GM21825 (cell line): ENCODE measurements around the gene GRIK3.

Source experiments
- ATAC-seq: cut with Tn5 transposase; IDR thresholded peaks from one replicate; pipeline ENCODE4 v1.9.1; 2021; ENCODE audit warnings: mild to moderate bottlenecking, moderate library complexity; ENCODE audit not compliant: unreplicated experiment

The GRIK3 gene

DNA sequence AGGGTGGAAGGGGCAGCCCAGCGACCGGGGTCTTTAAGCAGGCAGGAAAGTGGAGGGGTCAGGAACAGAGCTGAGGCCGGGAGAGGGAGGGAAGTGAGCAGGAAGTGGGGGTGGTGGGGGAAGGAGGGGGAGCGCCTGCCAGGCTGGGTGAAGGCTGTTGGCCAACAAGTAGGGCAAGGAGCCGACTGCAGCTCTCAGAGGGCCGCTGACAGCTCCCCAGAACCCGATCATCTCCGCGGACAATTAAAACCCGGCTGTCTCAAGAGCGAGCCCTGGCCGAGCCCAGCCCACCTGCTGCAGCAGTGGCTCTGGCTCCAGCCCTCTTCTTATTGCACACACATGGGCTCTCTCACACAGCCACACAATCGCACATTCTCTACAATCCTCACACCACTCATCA, 51.6 kb downstream of the GRIK3 start:
- ATAC-seq = no peak

DNA sequence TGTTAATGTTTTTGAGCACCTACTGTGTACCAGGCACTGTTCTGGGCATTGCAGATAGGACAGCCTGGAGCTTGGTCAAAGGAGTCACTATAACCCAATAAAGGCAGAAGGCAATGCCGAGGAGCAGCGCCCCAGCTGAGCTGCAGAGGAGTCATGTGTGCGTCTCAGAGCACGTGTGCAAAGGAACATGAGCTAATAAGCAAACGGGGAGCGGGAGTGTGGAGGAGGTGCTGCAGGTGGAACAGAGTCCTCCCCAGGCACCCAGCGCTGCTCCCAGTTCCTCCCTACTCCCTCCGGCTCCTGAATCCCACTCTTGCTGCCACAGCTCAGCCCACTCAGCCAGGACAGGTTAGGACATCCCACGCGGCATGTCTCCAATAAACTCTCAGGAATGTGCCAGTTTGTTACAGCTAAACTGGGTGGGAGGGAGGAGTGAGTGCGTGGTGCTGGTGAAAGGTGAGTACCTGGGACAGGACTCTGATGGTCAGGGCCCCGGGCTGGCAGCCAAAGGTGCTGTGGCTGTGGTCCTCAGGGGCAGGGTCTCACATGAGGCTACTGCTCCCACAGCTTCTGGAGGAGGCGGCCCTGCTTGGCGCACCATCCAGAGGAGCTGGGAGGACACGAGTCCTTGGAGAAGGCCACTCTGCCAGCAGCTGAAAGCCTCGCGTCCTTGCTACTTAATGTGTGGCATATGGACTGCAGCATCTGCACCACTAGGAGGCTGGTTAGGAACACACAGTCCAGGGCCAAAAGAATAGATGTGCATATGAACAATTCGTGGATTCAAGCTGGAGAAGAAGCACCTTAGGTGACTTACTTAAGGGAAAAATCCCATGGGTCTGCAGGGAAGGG, 52.3 kb downstream of the GRIK3 start:
- ATAC-seq = no peak

DNA sequence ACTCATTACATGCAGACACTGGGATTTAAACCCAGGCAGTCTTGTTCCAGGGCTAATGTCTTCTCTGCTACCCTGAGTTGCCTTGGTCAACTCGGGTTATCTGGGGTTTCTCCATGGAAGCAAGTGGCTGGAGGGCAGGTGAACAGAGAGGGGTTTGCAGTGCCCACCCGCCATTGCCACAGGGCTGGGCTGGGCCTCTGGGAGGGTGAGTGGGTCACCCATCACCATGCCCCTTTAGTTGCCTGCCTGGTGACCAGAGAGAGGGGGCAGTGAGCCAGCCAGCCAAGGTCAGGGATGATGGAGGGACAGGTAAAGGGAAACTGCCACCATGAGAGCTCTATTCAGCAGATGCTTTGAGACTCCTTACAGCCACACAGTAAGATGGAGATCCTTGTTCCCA, 53.2 kb downstream of the GRIK3 start:
- ATAC-seq = no peak

DNA sequence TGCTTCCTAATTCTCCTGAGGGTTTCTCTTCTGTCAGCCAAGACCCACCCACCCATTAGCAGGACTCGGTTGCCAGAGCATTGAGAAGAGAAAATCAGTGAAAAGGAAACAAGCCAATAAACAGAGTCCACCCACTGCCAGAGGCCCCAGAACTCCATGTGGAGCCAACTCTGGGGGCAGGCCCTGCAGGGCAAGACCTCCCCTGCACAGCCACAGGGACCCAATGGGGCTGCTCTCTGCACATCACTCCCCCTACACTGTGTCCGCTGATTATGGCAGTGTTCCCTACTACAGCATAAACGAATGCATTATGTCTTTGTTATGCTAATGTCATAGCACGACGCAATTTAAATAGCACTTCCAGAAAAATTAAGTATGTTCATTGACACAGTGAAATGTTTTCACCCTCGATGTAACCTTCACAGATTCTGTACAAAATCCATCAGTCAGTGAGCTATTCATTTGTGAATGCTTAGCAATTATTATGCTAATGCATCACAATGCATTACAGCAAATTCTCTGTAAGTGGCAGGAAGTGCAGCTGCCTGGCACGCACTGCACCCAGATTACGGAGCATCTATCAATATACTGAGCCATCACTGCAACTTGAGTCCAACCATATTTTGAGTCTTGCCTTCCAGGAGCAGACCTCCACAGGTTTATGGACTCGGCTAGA, 56.4 kb downstream of the GRIK3 start:
- ATAC-seq = no peak

DNA sequence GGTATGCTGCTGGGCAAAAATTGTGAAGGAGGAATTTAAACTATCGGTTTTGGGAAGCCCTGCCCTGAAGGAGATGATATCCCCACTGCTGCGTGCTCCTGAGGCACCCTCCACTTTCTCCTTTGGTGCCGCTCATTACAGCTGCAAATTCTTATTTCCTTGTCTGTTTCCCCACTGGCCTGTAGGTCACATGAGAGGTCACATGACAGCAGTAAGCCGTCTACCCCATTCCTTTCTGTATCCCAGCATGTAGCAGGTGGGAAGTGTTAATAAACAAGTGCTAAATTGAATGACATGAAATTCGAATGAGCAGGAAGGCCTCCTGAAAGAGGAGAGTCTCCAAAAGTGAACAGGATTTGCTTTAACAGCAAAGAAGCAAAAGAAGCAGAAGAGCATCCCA, 58.7 kb downstream of the GRIK3 start:
- ATAC-seq = no peak

DNA sequence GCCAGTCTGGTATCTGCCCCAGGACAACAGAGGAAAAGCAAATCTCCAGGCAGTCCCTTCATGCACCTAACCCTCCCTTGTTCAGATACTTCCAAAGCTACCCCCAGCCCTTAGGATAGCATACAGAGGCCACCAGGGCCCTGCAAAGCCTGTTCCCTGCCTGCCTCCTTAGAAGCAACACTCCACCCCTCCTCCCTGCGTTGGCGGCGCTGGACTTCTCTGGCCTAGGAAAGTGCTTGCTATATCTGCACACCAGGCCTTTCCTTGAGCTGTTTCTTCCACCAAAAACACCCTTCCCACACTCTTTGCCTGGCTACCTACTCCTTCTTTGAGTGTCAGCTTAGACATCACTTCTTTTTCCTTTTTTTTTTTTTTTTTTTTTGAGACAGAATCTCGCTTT, 61.3 kb downstream of the GRIK3 start:
- ATAC-seq = no peak

DNA sequence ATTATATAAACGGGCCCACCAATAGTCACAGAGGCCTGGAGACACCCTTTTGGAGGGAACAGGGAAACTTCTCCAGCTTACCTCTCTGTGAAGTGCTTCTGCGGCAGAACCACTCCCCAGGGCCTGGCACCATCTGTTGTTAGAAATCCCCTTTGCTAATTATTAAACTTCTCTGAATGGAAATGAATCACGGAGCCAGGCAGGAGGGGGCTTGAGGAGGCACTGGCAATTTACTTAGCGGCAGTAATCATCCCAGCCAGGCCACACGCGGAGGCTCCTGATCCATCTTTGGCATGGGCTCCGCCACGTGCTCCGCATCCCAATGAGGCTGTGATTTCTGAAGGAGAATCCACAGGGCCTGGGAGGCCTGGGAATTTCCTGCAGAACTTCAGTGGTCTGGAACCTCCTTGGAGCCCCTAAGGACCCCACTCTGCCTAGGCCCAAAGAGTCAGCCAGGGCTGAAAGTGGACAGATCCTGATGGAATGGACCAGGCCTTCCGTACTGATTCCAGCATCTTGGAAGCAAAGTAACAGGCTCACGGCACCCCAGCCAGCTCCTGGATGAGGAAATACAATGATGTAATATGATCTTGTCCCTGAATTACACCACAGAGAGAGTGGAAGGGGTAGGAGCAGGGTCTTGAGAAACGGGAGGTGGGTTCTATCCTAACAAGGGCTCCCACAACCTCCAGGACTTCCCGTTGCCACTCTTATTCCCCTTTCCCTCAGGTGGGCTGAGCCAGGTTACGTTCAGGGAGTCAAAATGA, 62.3 kb downstream of the GRIK3 start:
- ATAC-seq = no peak

DNA sequence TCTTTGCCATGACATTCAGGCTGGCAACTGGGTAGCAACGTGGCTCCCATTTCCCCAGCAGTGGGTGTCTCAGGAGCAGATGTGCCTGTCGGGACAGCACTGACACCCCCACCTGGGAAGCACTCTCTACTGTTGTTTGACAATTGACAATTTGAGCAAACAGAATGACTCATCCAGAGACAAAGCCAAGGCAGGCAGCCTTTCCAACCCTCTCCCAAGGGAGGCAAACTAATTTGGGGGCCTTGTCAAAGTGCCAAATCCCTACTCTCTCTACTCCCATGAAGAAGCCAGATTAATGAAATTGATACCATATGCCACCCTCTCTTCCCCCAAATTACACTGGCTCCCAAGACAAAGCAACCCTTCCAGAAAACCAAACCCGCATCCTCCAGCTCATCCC, 65.6 kb downstream of the GRIK3 start:
- ATAC-seq = no peak

DNA sequence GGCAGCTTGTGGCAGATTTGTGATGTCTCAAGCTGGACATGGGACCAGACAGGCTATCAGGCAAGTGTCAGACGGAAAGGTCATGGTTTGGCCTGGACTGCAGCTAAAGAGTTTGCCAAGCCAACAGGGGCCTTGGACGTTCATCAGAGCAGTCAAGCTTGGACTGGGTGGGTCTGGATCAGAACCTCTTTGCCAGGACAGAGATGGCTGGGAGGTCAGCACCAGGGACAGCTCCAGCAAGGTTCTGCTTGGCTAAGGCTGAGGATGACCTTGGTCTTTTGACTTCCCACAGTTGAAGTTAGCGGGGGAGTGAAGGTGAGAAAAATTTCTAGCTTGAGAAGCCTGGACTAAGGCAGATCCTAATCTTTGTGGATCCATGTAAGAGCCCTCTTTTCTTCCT, 68.1 kb downstream of the GRIK3 start:
- no peak for ATAC-seq

DNA sequence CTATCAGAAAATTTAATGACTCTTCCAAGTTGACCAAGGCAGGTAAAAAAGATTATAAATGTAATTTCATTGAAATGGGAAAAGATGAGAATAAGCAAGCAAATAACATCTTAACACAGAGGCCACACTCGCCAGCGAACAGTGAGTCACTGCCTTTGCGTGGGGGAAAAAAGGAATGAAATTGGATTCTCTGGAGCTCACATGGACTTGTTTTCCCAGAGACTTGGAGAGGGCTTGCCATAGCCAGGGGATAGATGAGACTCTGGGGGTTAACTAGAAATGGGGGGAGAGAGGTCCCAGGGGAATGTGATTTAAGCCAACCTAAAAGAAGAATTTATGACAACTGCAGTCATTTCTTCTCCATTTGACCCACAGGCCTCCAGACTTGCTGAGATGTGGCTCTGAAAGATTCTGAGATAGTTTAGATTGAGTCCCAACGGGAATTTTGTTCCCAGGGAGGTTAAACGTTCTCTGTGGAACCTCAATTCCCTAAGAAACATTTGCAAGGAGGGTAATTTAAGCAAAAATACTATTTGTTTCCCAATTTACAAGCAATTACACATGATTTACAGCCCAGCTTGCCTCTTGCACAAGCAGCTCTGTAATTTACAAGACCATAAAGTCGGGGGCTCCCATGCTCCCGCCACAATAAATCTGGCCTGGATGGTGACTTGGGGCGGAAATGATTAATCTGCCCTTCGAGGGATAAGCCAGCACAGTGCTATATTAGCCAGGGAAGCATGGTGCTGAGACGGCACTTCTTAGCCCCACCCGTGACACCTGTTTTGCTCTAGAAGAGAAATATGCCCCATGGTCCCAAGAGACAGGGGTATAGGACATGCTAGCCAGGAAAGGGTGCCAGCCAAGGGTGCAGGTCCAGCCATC, 68.8 kb downstream of the GRIK3 start:
- ATAC-seq = no peak

DNA sequence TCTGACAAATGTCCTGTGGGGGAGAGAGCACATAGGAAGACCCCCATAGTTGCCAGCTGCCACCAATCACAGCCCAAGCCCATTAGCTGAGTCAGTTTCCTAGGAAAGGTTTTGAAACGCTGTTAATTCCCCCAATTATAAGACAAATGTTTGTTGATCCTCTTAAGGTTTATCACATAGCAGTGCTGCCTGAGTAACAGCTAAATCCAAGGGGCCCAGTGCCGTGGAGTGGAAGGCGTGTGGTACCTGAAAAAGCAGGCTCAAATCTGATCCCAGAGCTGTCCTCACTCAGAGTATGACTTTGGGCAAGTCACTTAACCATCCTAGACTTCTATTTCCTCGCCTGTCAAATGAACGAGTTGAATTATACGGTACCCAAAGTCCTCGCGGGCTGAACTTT, 69.5 kb downstream of the GRIK3 start:
- ATAC-seq = no peak

DNA sequence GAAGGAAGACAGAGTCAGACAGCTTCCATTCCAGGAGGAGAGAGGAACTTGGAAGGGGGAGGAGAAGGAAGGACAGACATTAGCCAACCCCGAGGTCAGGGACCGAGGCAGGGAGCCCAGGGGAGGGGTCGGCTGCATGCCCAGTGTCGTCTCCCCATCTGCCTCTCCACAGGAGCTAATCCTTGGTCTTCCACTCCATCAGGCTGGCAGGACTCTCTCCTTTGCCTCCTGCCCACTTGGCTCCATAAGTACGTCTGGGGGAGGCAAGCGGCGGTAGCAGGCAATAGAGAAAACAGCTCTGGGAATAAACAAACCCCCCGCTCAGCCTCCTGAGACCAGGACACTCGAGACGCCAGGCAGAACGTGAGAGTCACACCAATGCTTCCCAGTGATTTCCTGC, 71.3 kb downstream of the GRIK3 start:
- ATAC-seq = no peak

DNA sequence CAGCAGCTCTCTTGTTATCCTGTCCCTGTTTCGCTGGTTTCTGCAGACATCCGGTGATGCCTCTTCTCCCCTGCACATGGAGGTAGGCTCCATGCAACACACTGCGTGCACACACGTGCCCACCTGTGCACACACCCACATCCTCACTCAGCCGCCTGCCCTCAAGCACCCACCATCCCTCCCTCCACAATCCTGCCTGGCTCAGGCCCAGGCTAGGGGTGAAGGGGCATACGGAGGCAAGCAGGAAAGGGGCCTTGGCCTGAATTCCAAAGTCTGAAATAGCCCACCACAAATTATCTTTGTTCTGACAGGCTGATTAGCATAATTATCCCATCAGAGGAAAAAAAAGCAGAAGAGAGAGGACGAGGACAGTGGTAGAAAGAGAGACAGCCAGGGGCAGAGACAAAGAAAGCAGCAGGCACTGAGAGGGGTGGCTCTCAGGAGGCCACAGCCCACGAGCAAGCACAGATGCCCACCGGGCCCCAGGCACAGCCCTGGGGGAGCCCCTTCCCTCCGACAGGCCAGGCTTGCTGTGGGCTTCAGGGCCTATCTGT, 73.2 kb downstream of the GRIK3 start:
- ATAC-seq = no peak

DNA sequence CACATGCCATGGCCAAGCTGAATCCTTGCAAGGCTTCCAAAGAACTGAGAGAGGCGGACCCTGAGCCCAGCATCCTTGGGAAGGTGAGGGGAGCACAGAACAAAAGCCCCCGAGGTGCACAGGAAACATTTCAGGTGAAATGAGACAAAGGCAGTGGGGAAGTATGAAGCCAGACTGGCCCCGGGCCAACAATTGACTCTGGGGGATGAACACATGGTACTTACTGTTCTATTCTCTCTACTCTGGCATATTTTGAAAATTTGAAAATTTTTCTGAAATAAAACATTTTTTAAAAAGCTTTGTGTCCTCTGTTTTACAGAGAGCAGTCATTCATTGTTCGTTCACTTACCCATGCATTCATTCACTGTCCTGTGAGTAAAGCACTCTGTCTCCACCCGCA, 77.7 kb downstream of the GRIK3 start:
- no peak for ATAC-seq

DNA sequence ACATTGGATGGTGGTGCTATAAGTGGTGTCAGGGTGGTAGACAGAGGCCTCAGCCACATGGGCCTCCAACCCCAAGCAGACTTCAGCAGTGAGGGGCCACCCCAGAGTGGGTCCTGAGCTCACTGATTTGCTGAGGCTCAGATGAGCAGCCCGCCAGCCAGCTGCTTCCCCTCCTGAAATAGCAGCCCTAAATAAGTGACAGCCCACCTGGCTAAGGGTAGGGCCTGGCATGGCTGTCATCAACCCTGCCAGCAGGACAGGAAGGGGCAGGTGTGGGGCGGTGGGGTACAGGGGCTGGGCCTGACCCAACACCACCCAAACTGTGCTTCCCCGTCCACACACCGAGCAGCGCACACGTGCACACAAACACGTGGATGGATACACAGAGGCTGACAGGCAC, 79.3 kb downstream of the GRIK3 start:
- no peak for ATAC-seq

DNA sequence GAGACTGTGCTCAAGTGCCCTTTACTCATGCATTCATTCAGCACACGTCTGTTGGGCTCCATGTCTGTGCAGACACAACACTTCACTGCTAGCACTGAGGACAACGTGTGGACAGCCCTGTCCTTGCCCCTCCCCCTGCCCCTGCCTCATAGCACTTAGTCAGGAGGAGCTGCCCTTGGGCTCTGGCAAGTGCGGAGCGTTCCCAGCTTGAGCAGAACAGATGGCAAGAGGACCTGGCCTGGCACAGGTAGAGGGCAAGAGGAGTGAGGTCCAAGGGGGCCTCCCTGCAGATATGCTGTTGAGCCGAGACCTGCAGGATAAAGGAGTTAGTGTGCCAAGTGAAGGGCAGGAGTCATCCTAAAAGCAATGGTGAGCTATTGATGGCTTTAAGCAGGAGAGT, 81.3 kb downstream of the GRIK3 start:
- ATAC-seq = no peak

DNA sequence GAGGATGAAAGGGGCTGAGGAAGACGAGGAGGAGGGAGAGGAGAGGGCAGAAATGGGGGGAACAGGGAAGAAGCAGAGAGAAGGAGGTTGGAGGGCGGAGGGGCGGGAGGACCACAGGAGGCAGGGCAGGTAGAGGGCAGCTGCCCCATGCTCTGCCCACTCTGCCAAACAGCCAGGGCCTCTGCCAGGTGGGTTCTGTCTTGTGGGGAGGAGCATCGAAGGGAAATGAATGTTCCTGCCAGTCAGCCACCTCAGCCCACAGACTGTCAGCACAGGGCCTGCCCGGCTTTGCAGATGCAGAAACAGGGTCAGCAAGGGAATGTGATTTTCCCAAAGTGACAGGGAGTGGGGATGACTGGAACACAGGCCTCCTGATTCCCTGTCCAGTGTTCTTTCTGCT, 82.6 kb downstream of the GRIK3 start:
- no peak for ATAC-seq

DNA sequence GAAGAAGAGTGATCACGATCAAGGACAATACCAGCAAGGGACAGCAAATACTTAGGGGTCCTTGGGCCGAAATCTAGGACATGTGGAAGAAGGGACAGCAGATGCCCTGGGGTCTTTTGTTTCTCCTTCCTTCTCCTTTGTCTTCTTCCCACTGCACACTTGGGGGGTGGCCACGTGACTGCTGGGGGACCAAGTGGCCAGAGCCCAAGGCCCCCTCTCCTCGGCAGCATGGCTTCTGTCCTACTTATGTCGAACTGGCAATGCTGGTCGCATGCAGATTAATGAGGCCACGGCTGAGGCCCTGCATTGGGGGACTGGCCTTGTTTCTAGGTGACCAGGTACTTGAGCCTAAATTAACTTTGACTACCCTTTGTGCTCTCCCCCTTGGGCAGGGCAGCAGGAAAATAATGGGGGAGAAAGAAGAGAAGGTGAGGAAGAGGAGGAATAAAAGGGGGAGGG, 83.0 kb downstream of the GRIK3 start:
- ATAC-seq = no peak

DNA sequence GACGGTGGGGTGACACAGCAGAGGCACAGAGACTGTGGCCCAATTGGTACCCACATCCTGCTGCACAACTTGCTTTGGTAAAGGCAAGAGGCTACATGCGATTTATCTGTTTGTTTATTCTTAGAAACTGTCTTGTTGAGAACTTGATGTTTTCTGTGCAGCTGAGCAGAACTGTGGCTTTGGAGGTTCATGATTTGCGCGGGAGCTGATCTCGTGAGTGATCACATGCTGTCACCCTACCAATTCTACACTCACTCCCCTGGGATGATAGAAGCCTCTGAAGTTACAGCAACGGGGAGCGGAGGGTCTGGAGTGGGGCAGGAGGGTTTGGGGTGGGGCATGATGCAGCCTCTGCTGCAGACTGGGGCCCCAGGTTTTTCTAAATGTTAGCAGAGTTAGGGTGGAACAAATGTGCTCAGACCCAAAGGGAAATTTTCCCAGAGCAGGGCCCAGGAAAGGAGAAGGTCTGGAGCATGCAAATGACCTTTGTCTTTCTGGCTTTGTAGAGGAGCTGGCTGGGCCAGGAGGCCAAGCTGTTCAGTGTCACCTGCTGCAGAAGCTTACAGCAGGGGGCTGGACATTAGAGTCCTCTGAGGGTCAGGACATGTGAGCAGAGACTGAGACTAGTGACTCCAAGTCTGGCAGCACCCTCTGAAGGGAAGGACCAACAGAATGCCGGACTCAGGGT, 83.6 kb downstream of the GRIK3 start:
- ATAC-seq = no peak

DNA sequence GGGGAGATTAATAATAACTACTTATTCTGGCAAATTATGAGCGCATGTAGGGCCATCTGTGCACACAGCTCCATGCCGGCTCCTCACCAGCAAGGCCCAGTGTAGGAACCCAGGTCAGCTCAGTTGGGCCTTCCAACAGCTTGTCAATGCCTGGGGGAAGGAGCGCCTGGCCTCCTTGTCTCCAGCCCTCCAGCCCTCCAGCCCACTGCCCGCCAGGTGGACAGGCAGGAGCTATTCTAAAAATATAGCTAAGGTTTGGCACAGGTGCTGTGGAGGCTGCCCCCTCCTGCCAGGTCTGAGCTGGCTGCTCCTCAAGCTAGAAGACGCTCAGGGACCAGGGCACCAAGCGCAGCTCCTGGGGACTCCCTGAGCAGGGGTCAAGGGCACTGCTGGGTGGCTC, 85.7 kb downstream of the GRIK3 start:
- ATAC-seq = no peak
